ENCODE data around the gene CASZ1. TPM values are rescaled to one million over a fixed set of nuclear protein-coding genes. Genes with fewer than 3 reads are reported as not detected.

CASZ1 gene
- total and polyA plus RNA-seq, 2 donors (not counting 1 experiment from before 2014, with no cell fraction given) = 0.34 to 0.50 TPM

GRCh38 chr1:10791105-10791951, 5.1 kb downstream of the CASZ1 start:
- no peaks in the 10 kb centered on the region for H4K20me1 ChIP-seq (ENCODE audit: control insufficient read depth, extremely low read depth, insufficient read depth, low read length)
- no peaks in the 10 kb centered on the region for H3K9me3 ChIP-seq (ENCODE audit: control insufficient read depth, insufficient read depth, low read depth, low read length)
- no peaks in the 10 kb centered on the region for H3K79me2 ChIP-seq (ENCODE audit: control insufficient read depth, insufficient read depth, low read length)
- H3K9ac ChIP-seq (ENCODE audit: insufficient read depth, low read length) = no peak overlapping the region
- no peak for TF ChIP-seq EZH2 (IDR thresholded peaks at IDR 0.05; ENCODE audit: low read length, missing control alignments)
- TF ChIP-seq CTCF (conservative IDR thresholded peaks at IDR 0.05 in 1 of 2, IDR thresholded peaks at IDR 0.05 in 1 of 2; ENCODE audit: low read depth in 1 of 2, low read length in 2 of 2) = no peak
- H3K4me1 ChIP-seq (ENCODE audit: control insufficient read depth, extremely low read depth, insufficient read depth, low read length) = peaks cover 3% of the 10 kb centered on the region
- no peak overlapping the region for H3K4me3 ChIP-seq (replicated peaks in 1 of 4; ENCODE audit: control extremely low read depth in 1 of 4, insufficient read depth in 1 of 4, low read depth in 3 of 4, low read length in 4 of 4)
- H3K27me3 ChIP-seq (ENCODE audit: control insufficient read depth, insufficient read depth, low read length) = peaks cover 20% of the 10 kb centered on the region
- H3K4me2 ChIP-seq (ENCODE audit: extremely low read depth, insufficient read depth, low read length) = no peak overlapping the region
- no peak overlapping the region for H3K27ac ChIP-seq (ENCODE audit: insufficient read depth, low read length)
- H3K36me3 ChIP-seq (ENCODE audit: control insufficient read depth, insufficient read depth, low read length) = no peaks in the 10 kb centered on the region
- no peak overlapping the region for H2AFZ ChIP-seq (ENCODE audit: low read length)
- no peak for DNase-seq (ENCODE audit: low read depth in 2 of 2)

- no peaks in the 10 kb centered on the region for H3K79me2 ChIP-seq (ENCODE audit: control insufficient read depth, insufficient read depth, low read length)
- no peak for DNase-seq (ENCODE audit: low read depth in 2 of 2)
- TF ChIP-seq EZH2 (IDR thresholded peaks at IDR 0.05; ENCODE audit: low read length, missing control alignments) (no peak), CTCF (conservative IDR thresholded peaks at IDR 0.05 in 1 of 2, IDR thresholded peaks at IDR 0.05 in 1 of 2; ENCODE audit: low read depth in 1 of 2, low read length in 2 of 2) (no peak)
- no peaks in the 10 kb centered on the region for H3K36me3 ChIP-seq (ENCODE audit: control insufficient read depth, insufficient read depth, low read length)
- no peaks in the 10 kb centered on the region for H4K20me1 ChIP-seq (ENCODE audit: control insufficient read depth, extremely low read depth, insufficient read depth, low read length)
- peaks cover 3% of the 10 kb centered on the region for H3K4me1 ChIP-seq (ENCODE audit: control insufficient read depth, extremely low read depth, insufficient read depth, low read length)
- no peak overlapping the region for H3K4me2 ChIP-seq (ENCODE audit: extremely low read depth, insufficient read depth, low read length)
- no peak overlapping the region for H3K4me3 ChIP-seq (replicated peaks in 1 of 4; ENCODE audit: control extremely low read depth in 1 of 4, insufficient read depth in 1 of 4, low read depth in 3 of 4, low read length in 4 of 4)
- no peak overlapping the region for H3K27ac ChIP-seq (ENCODE audit: insufficient read depth, low read length)
- peaks cover 16% of the 10 kb centered on the region for H3K27me3 ChIP-seq (ENCODE audit: control insufficient read depth, insufficient read depth, low read length)
- H2AFZ ChIP-seq (ENCODE audit: low read length) = no peak overlapping the region
- no peaks in the 10 kb centered on the region for H3K9me3 ChIP-seq (ENCODE audit: control insufficient read depth, insufficient read depth, low read depth, low read length)
- no peak overlapping the region for H3K9ac ChIP-seq (ENCODE audit: insufficient read depth, low read length)
These were observed 6.4 kb downstream of the CASZ1 start for GRCh38 chr1:10789803-10790702.
